GM18498 (cell line): ENCODE data around the gene SEMA4B.
"Not testable (repeated sequence)": the region's sequence is repeated elsewhere in the genome, so short reads cannot be mapped to it uniquely, and the experiment has no call there.

ENCODE experiments used
- ATAC-seq: cut with Tn5 transposase; IDR thresholded peaks from one replicate; pipeline ENCODE4 v1.9.1; 2021; ENCODE audit warnings: mild to moderate bottlenecking, moderate library complexity; ENCODE audit not compliant: unreplicated experiment

SEMA4B gene, protein sequence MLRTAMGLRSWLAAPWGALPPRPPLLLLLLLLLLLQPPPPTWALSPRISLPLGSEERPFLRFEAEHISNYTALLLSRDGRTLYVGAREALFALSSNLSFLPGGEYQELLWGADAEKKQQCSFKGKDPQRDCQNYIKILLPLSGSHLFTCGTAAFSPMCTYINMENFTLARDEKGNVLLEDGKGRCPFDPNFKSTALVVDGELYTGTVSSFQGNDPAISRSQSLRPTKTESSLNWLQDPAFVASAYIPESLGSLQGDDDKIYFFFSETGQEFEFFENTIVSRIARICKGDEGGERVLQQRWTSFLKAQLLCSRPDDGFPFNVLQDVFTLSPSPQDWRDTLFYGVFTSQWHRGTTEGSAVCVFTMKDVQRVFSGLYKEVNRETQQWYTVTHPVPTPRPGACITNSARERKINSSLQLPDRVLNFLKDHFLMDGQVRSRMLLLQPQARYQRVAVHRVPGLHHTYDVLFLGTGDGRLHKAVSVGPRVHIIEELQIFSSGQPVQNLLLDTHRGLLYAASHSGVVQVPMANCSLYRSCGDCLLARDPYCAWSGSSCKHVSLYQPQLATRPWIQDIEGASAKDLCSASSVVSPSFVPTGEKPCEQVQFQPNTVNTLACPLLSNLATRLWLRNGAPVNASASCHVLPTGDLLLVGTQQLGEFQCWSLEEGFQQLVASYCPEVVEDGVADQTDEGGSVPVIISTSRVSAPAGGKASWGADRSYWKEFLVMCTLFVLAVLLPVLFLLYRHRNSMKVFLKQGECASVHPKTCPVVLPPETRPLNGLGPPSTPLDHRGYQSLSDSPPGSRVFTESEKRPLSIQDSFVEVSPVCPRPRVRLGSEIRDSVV

DNA sequence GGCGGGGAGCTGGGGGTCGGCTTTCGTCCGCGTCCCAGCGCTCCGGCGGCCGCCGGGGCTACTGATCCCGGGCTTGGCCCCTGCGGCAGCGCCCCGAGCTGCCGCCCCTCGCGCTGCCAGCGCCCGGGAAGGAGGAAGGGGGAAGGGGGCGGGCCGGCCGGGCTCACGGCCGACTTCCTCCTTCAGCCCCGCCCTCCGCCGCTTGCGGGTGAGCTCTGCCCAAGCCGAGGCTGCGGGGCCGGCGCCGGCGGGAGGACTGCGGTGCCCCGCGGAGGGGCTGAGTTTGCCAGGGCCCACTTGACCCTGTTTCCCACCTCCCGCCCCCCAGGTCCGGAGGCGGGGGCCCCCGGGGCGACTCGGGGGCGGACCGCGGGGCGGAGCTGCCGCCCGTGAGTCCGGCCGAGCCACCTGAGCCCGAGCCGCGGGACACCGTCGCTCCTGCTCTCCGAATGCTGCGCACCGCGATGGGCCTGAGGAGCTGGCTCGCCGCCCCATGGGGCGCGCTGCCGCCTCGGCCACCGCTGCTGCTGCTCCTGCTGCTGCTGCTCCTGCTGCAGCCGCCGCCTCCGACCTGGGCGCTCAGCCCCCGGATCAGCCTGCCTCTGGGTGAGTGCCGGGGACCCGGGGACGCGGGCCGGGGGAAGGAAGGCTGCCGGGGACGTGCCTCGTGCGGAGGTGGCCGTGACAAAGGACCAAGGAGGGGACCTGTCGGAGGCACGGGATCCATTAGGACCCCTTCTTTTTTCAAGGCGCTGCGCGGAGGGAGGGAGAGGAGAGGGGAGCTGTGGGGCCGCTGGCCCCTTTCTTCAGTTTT, at the start of gene SEMA4B:
TSS of gene SEMA4B (plus strand) at position 201 of the 814 bp plus-strand sequence. CDS start at position 450, 249 bp downstream.
- peak; percentile 84 for ATAC-seq

DNA sequence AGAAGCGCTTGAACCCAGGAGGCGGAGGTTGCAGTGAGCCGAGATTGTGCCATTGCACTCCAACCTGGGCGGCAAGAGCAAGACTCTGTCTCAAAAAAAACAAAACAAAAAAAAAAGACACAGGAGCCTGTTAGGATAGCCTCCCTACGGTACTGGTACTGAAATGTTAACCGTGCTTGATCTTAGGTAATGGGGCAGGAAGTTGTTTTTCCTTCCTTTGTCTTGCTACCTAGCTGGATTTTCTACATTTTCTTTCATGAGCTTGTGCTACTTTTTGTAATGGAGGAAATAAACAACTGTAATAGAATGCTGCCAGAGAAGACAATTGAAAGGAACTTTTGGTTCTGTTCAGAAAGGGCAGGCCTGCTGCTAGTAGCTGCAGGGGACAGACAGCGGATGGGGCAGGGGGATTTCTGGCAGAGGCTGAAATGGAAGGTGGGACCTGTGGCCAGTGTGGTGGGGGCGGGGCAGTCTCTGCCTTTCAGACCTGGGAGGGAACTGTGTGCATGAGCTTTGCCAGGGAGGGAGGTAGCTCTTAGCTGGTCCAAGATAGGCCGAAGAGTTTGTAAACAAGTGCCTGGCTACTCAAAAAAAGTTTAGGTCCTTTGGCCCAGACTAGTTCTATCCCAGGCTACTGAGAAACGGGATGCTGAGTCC, 49.0 kb upstream of the SEMA4B start:
- no peak for ATAC-seq

DNA sequence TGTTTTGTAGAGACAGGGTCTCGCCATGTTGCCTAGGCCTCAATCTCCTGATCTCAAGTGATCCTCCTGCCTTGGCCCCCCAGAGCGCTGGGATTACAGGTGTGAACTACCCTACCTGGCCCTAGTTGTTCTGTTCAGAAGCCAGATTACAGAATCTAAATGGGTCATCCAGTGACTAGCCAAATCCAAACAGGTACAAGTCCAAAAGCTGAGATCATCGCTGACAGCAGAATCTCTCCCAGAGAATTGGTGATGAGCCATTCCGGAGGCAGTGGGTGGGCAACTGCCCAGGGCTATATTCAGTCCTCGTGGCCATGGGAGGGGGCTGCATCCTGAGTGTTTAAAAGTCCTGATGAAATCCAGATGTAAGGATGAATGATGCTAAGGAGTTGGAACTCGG, 47.5 kb upstream of the SEMA4B start:
- ATAC-seq, result no peak

DNA sequence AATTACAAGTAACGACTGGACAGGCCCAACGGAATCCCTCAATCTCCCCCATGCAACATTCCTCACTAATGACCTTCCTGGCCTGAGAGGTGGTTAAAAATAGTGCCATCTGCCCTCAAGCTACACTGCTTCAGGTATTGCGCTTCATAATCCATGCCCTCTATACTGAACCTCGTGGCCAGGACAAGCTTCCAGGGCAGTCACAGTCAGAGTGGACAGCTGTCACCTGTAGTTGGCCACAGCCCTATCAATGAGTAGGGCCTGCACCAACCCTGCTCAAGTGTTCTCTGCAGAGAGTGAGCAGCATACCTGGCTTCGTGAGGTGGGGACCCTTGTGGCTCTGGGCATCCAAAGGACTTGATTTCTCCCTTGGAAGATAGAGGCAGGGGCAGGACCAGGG, 46.9 kb upstream of the SEMA4B start:
- ATAC-seq, result no peak

DNA sequence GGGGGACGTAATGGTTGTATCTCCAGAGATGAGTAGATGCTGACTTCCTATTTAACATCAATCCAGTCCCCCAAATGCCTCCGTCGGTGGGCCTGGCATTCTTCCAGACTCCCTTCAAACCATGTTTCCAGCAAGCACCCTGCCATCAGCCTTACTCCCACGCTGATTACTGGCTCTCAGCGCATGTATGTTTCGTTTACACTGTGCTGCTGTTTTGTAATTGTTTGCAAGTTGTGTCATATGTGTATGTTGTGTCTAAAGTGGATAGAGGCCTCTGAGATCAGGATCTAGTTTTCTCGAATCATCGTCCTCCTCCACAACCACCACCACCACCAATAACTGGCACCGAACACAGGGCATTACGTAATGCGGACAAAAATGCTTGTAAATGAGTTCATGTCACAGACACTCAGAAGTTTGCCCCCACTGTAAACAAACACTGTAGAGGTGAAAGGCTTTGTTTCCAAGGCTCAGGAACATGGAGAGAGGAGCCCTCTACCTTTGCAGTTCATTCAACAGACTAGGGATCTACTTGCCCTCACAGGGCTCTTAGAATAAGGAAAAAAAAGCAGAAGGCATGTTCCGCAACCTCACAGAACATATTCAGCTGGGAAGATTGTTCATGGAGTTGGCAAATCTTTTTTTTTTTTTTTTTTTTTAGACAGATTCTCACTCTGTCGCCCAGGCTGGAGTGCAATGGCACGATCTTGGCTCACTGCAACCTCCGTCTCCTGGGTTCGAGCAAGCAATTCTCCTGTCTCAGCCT, 46.1 kb upstream of the SEMA4B start:
- ATAC-seq, result no peak

DNA sequence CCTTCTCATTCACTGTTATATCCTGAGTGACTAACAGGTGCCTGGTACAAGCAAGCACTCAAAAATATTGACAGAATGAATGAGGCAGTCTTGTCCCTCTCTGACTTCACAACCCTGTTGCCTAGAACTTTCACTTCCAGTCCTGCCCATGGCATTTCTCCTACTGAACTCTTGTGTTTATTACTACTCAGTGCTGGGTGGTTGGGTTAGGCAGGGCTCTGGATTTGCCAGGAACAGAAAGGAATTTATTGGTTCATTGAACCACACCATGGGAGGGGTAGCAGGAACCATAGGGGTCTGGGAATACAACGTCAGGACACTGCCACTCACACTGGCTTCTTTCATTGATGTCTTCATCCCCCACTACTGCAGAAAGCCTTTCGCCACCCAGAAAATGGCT, 41.9 kb upstream of the SEMA4B start:
- no peak for ATAC-seq

DNA sequence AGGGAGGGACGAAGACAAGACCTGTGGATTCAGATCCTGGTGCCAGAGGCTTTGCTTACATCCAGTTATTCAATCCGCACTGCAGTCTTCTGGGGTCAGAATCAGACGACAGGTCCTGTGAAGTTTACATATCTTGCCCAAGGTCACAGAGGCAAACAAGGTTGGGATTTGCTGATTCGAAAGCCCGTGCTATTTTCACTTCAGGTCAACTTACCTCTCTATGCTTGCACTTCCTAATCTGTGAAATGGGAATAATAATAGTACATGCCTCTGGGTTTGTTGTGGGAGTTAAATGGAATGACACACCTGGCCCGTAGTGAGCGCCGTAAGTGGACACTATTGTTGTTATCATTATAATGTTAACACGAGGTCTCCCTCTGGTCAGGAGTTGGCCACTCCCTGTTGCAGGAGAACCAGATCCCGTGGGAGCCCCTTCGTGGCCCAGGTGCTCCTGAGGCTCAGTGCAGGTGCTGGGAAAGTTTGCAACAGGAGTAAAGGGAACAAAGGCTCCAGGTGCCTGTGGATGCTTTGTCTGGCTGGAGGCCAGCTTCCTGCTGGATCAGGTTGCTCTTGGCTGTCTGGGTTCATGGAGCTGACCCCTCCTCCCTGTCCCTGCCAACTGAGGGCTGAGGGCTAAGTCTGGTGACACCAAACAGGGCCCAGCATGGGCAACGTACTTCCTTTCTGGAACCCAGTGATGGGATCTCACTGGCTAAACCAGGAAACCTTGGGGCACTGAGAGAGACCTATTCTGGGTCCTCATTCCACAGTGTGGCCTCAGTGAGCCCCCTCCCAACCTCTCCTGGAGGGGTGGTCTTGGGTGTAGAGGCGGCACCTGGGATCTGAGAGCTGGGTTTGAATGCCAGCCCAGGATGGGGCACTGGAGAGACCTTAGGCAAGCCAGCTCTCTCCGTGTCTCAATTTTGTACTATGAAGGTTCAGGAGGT, 40.1 kb upstream of the SEMA4B start:
- ATAC-seq, result no peak

DNA sequence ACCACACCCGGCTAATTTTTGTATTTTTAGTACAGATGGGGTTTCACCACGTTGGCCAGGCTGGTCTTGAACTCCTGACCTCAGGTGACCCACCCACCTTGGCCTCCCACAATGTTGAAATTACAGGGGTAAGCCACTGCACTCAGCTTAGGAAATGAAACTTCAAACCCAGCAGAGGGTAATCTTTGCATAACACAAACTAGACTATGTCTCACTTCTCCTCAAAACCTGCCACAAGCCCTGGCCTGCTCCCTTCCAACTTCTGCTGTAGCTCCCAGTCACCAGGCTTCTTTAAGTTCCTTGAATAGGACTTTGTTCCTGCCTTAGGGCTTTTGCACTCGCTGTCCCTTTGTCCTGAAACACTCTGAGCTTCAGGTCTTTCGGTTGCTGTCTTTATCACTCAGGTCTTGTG, 39.2 kb upstream of the SEMA4B start:
- ATAC-seq, result peak; percentile 88

DNA sequence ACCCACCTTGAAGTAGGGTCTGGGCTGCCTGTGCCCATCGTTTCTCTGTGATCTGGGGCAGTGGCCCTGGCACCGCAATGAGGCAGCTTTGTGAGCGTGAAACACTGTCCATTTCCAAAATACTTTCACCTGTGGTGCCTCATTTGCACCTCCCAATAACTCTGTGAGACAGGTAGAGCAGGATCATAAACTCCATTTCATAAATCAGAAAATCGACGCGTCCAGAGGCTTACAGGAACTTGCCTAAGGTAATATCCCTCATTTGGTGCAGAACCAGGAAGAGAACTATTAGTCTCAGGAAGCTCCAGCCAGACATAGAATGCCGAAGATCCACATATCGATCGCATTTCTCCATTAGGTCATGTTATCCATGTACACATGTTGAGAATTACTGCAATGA, 38.2 kb upstream of the SEMA4B start:
- ATAC-seq, result no peak

DNA sequence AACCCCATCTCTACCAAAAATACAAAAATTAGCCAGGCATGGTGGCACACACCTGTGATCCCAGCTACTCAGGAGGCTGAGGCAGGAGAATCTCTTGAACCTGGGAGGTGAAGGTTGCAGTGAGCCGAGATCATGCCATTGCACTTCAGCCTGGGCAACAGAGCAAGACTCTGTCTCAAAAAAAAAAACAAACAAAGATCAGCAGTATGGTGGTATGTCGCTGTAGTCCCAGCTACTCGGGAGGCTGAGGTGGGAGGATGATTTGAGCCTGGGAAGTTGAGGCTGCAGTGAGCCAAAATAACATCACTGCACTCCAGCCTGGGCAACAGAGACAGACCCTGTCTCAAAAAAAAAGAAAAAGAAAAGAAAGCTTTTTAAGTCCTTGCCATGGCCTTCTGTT, 36.9 kb upstream of the SEMA4B start:
- not testable (repeated sequence) for ATAC-seq

DNA sequence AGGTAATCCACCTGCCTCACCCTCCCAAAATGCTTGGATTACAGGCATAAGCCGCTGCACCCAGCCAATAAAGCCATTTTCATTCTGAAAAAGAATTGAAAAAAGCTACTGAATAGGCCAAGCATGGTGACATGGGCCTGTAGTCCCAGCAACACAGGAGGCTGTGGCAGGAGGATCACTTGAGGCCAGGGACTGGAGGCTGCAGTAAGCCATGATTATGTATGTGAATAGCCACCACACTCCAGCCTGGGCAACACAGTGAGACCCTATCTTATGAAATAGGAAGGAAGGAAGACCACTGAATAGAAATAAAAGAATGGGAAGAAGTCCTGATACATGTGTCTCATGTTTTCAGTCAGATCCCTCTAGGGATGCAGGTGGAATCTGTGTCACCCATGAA, 36.0 kb upstream of the SEMA4B start:
- ATAC-seq, result no peak

DNA sequence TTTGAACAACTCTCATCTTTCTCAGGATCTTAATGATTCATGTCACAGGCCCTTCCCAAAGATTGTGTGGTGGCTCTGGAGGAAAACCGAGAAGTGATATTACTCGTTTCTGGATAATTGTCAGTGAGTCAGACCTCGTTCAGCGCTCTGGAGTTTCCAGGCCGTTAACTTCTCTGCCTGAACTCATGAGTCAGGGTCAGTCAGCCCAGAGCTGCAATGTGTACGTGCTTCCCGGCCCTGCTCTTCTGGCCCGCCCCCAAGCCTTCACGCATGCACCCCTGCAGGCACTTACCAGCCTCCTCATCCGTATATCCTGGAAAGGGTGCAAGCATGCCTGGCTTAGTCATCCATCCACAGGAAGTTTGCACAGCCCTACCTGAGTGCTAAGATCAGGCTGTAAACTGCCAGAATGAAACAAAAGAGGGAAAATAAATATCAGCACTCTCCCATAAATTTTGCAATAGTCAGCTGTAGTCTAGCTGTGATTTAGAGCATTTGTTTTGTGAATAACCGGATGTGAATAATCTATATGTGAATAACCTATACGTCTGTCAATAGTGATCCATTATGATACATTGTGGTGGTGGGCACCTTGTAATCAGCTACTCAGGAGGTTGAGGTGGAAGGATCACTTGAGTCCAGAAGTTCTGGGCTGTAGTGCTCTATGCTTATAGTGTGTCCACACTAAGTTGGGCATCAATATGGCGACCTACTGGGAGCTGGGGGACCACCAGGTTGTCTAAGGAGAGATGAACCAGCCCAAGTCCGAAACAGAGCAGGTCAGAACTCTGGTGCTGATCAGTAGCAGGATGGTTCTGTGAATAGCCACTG, 35.3 kb upstream of the SEMA4B start:
- no peak for ATAC-seq

DNA sequence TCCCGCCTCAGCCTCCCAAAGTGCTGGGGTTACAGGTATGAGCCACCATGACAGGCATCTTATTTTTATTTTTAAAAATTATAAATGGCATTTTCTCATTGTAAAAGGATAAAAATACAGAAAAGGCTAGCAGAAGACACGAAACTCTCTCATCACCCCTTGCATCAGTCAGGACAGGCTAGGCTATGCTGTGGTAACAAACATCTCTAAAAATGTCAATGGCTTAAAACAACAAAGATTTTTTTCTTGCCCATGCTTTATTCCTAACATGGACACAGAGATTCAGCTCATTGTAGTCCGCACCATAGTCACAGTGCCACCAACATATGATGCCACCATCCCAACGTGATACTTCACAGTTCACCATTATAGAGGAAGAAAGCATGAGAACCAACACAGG, 34.0 kb upstream of the SEMA4B start:
- no peak for ATAC-seq

DNA sequence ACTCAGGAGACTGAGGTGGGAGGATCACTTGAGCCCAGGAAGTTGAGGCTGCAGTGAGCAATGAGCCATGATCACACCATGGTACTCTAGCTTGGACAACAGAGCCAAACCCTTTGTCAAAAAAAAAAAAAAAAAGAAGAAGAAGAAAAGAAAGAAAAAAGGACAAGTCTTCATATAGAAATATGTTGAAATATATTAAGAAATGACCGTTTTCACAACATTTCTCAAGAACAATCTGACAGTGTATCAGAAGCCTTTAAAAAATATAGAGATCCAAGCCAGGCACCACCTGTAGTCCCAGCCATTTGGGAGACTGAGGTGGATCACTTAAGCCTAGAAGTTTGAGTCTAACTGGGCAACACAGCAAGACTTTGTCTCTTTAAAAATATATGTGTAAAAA, 29.5 kb upstream of the SEMA4B start:
- no peak for ATAC-seq

DNA sequence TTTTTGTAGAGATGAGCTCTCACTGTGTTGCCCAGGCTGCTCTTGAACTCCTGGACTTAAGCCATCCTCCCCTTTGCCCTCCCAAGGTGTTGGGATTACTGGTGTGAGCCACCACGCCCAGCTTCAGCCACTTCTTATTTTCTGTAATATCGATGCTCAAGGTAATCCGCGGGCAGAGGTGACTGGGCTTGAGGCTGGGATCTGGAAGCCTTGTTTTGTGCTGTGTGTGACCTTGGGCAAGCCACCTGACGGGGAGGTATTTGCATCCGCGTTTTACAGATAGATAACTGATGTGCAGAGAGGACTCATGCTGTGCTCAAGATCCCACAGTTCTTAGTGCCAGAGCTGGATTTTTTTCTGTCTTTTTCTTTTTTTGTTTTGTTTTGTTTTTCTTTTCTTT, 27.8 kb upstream of the SEMA4B start:
- ATAC-seq, result no peak

DNA sequence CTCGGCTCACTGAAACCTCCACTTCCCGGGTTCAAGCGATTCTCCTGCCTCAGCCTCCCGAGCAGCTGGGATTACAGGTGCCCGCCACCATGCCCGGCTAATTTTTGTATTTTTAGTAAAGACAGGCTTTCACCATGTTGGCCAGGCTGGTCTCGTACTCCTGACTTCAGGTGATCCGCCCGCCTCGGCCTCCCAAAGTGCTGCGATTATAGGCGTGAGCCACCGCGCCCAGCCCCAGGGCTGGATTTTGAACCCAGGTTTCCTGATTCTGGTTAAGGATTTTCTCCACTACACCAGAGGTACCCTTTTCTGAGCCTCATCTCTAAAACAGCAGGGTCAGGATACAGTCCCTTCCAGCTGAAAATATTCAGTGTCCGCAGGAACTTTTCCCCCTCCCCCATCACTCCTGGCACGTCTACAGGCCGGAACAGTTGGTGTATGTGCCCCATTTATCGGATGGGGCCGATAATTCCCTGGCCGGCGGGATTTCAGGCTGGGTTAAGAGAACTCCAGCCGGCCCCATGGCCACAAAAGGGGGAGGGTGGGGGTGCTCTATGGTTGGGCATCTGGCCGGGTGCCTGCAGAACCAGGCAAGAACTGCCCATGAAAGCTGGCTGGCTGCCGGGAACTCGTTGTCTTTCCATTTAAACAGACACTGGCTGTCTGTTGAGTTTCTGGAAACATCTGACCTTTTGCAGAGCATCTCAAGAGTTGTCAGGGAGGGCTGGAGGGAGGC, 26.8 kb upstream of the SEMA4B start:
- no peak for ATAC-seq

DNA sequence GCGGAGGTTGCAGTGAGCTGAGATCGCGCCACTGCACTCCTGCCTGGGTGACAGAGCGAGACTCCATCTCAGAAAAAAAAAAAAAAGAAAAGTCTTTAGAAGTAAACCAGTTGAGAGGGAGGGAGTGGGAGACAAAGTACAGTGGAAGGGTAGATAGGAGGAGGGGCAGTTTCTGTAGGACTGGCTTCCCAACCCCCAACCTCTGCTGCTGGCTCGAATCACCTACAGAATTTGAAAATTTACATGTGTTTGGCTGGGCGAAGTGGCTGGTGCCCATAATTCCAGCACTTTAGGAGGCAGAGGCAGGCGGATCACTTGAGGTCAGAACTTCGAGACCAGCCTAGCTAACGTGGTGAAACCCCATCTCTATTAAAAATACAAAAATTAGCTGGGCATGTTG, 24.1 kb upstream of the SEMA4B start:
- ATAC-seq, result no peak
